Measurements from ENCODE around the gene LTBP2.

- TF ChIP-seq CTCF (IDR thresholded peaks at IDR 0.05; ENCODE audit: poor library complexity): no peak
- no peak for TF ChIP-seq EZH2 (IDR thresholded peaks at IDR 0.05; ENCODE audit: borderline replicate concordance)
These were observed 44.8 kb downstream of the LTBP2 start for GRCh38 chr14:74567219-74567618.

Data from hepatocyte (in vitro differentiated cells).